Glutamatergic neuron (in vitro differentiated cells): ENCODE results near the gene DKK3. TPM values are rescaled to one million over a fixed set of nuclear protein-coding genes. Genes with fewer than 3 reads are reported as not detected.
A peak's percentile ranks its signal among the peaks of the same experiment; 100 is the strongest.

Experiments used
- DNase-seq: peaks from one replicate; pipeline ENCODE4 v3.0.0; 2022
- H3K27ac Mint-ChIP-seq: one replicate; pipeline ENCODE4 v1.8.0; 2020; ENCODE audit warnings: mild to moderate bottlenecking, mixed read lengths, inconsistent platforms; ENCODE audit not compliant: unreplicated experiment
- H3K27me3 Mint-ChIP-seq: one replicate; pipeline ENCODE4 v1.8.0; 2020; ENCODE audit warnings: mild to moderate bottlenecking, moderate library complexity, mixed read lengths, inconsistent platforms; ENCODE audit not compliant: unreplicated experiment
- H3K36me3 Mint-ChIP-seq: one replicate; pipeline ENCODE4 v1.8.0; 2020; ENCODE audit warnings: mild to moderate bottlenecking, mixed read lengths, inconsistent platforms; ENCODE audit not compliant: unreplicated experiment
- H3K4me1 Mint-ChIP-seq: one replicate; pipeline ENCODE4 v1.8.0; 2020; ENCODE audit warnings: mild to moderate bottlenecking, low read depth, mixed read lengths, inconsistent platforms; ENCODE audit not compliant: unreplicated experiment
- H3K4me3 Mint-ChIP-seq: one replicate; pipeline ENCODE4 v1.8.0; 2020; ENCODE audit warnings: mild to moderate bottlenecking, mixed read lengths, inconsistent platforms; ENCODE audit not compliant: unreplicated experiment
- H3K9me3 Mint-ChIP-seq: one replicate; pipeline ENCODE4 v1.8.0; 2020; ENCODE audit warnings: mild to moderate bottlenecking, moderate library complexity, mixed read lengths, inconsistent platforms; ENCODE audit not compliant: unreplicated experiment
- CTCF ChIP-seq: fragments of 200-600 bp; sonication (generic); IDR thresholded peaks from one replicate; pipeline ENCODE4 v1.5.0; 2021; ENCODE audit not compliant: partially characterized antibody, unreplicated experiment
- total RNA-seq: library from RNA; stranded (reverse); fragmentation: NEBNext Ultra II Directional; extraction: Animal tissue kit (Norgen Biotek cat#: 25700); gene quantifications from one replicate; pipeline ENCODE4 v1.2.1, GENCODE V29; 2021; ENCODE audit not compliant: unreplicated experiment

DKK3 gene
- total RNA-seq, 1 donor from 2014 or later, result 131 TPM

GRCh38 chr11:11992257-11993212 is 15.9 kb downstream of the DKK3 start:
- no peak overlapping the region for H3K4me3 Mint-ChIP-seq
- H3K36me3 Mint-ChIP-seq, result peaks cover 11% of the 10 kb centered on the region
- no peak for TF ChIP-seq CTCF
- H3K9me3 Mint-ChIP-seq, result peaks cover 14% of the 10 kb centered on the region
- H3K4me1 Mint-ChIP-seq, result peaks cover 49% of the 10 kb centered on the region
- H3K27me3 Mint-ChIP-seq, result peaks cover 10% of the 10 kb centered on the region
- DNase-seq, result no peak
- H3K27ac Mint-ChIP-seq, result no peak overlapping the region

GRCh38 chr11:11989774-11990744 is 18.4 kb downstream of the DKK3 start:
- Mint-ChIP-seq H3K36me3 (peaks cover 11% of the 10 kb centered on the region), H3K4me1 (peaks cover 24% of the 10 kb centered on the region), H3K4me3 (no peak overlapping the region), H3K27me3 (peaks cover 4% of the 10 kb centered on the region), H3K9me3 (peaks cover 2% of the 10 kb centered on the region), H3K27ac (no peak overlapping the region)
- TF ChIP-seq CTCF, result no peak
- DNase-seq, result no peak

GRCh38 chr11:11988681-11989261 is 19.7 kb downstream of the DKK3 start:
- peak; percentile 44 for TF ChIP-seq CTCF
- H3K4me3 Mint-ChIP-seq, result no peak overlapping the region
- peaks cover 2% of the 10 kb centered on the region for H3K9me3 Mint-ChIP-seq
- peaks cover 3% of the 10 kb centered on the region for H3K27me3 Mint-ChIP-seq
- H3K27ac Mint-ChIP-seq, result no peak overlapping the region
- peaks cover 11% of the 10 kb centered on the region for H3K36me3 Mint-ChIP-seq
- DNase-seq, result no peak
- H3K4me1 Mint-ChIP-seq, result peaks cover 13% of the 10 kb centered on the region

- TF ChIP-seq CTCF, result peak; percentile 28
- Mint-ChIP-seq H3K27ac (no peak overlapping the region), H3K36me3 (peaks cover 11% of the 10 kb centered on the region), H3K4me3 (no peak overlapping the region), H3K4me1 (peaks cover 9% of the 10 kb centered on the region), H3K27me3 (peaks cover 3% of the 10 kb centered on the region), H3K9me3 (peaks cover 2% of the 10 kb centered on the region)
- no peak for DNase-seq
Measured at GRCh38 chr11:11988099-11988651, 20.3 kb downstream of the DKK3 start.
